GM18526 (cell line): ENCODE results near the gene COL6A1.

ENCODE experiments used
- POLR2A ChIP-seq: IDR thresholded peaks from 3 replicates; pipeline ENCODE4 v1.6.1; 2011; ENCODE audit not compliant: insufficient read length; ENCODE audit errors: extremely low read depth

Gene COL6A1

GRCh38 chr21:45972353-45972715, 9.2 kb upstream of the COL6A1 start:
- no peak for TF ChIP-seq POLR2A

- TF ChIP-seq POLR2A, result no peak
These were observed 8.7 kb upstream of the COL6A1 start for GRCh38 chr21:45972716-45973474.

- TF ChIP-seq POLR2A, result no peak
These were observed 8.0 kb upstream of the COL6A1 start for GRCh38 chr21:45973475-45974072.

- no peak for TF ChIP-seq POLR2A
These were observed 7.2 kb upstream of the COL6A1 start for GRCh38 chr21:45974073-45975019.

GRCh38 chr21:45975020-45975666, 6.4 kb upstream of the COL6A1 start:
- TF ChIP-seq POLR2A, result no peak

- no peak for TF ChIP-seq POLR2A
These were observed 4.8 kb upstream of the COL6A1 start for GRCh38 chr21:45976701-45977311.

- no peak for TF ChIP-seq POLR2A
These were observed 4.2 kb upstream of the COL6A1 start for GRCh38 chr21:45977396-45977795.

- no peak for TF ChIP-seq POLR2A
These were observed 2.4 kb upstream of the COL6A1 start for GRCh38 chr21:45979141-45979631.

- TF ChIP-seq POLR2A, result no peak
These were observed 1.9 kb upstream of the COL6A1 start for GRCh38 chr21:45979651-45980050.

GRCh38 chr21:45980271-45980670, 1.3 kb upstream of the COL6A1 start:
- no peak for TF ChIP-seq POLR2A

- TF ChIP-seq POLR2A, result no peak
These were observed 873 bp upstream of the COL6A1 start for GRCh38 chr21:45980697-45981096.

- TF ChIP-seq POLR2A, result no peak
These were observed 655 bp downstream of the COL6A1 start for GRCh38 chr21:45982092-45982757.

- no peak for TF ChIP-seq POLR2A
These were observed 1.4 kb downstream of the COL6A1 start for GRCh38 chr21:45982758-45983648.
